NCI-H2029 treated with DMSO at 0.1 percent for 48 hours (cell line): ENCODE data around the gene TUBB6.

Source experiments
- DNase-seq: peaks from one replicate; lab custom pipeline; 2025; lab: John Stamatoyannopoulos, UW

The TUBB6 gene

GRCh38 chr18:12314591-12315305 lies 6.7 kb downstream of the TUBB6 start:
- no peak for DNase-seq

GRCh38 chr18:12315490-12315889 lies 7.4 kb downstream of the TUBB6 start:
- no peak for DNase-seq

GRCh38 chr18:12315911-12316310 lies 7.9 kb downstream of the TUBB6 start:
- no peak for DNase-seq

GRCh38 chr18:12317664-12318333 lies 9.8 kb downstream of the TUBB6 start:
- DNase-seq, result no peak

GRCh38 chr18:12318334-12318697 lies 10.3 kb downstream of the TUBB6 start:
- no peak for DNase-seq

- DNase-seq, result no peak
These were observed 10.8 kb downstream of the TUBB6 start for GRCh38 chr18:12318857-12319256.

- no peak for DNase-seq
These were observed 13.3 kb downstream of the TUBB6 start for GRCh38 chr18:12321333-12321732.

- DNase-seq, result no peak
These were observed 17.1 kb downstream of the TUBB6 start for GRCh38 chr18:12324991-12325725.

- DNase-seq, result no peak
These were observed 17.7 kb downstream of the TUBB6 start for GRCh38 chr18:12325726-12326245.

- no peak for DNase-seq
These were observed 18.8 kb downstream of the TUBB6 start for GRCh38 chr18:12326711-12327460.

GRCh38 chr18:12327510-12328178 lies 19.6 kb downstream of the TUBB6 start:
- DNase-seq, result no peak

GRCh38 chr18:12328179-12328823 lies 20.3 kb downstream of the TUBB6 start:
- no peak for DNase-seq

GRCh38 chr18:12329125-12329698 lies 21.2 kb downstream of the TUBB6 start:
- DNase-seq, result no peak

GRCh38 chr18:12330766-12331165 lies 22.7 kb downstream of the TUBB6 start:
- DNase-seq, result no peak

GRCh38 chr18:12333506-12334290 lies 25.7 kb downstream of the TUBB6 start:
- no peak for DNase-seq

- DNase-seq, result no peak
These were observed 26.3 kb downstream of the TUBB6 start for GRCh38 chr18:12334366-12334808.

- DNase-seq, result no peak
These were observed 26.8 kb downstream of the TUBB6 start for GRCh38 chr18:12334863-12335262.

- DNase-seq, result no peak
These were observed 27.5 kb downstream of the TUBB6 start for GRCh38 chr18:12335503-12335902.

- DNase-seq, result no peak
These were observed 28.2 kb downstream of the TUBB6 start for GRCh38 chr18:12336171-12336613.

GRCh38 chr18:12336887-12337286 lies 28.8 kb downstream of the TUBB6 start:
- peak; percentile 38 for DNase-seq
